Chondrocyte (in vitro differentiated cells): ENCODE data around the gene ZNF710. TPM values are rescaled to one million over a fixed set of nuclear protein-coding genes. Genes with fewer than 3 reads are reported as not detected.

Experiments
- DNase-seq: peaks from one replicate; pipeline ENCODE4 v3.0.0; 2021; ENCODE audit warnings: mixed read lengths, low spot score
- H3K27ac Mint-ChIP-seq: one replicate; pipeline ENCODE4 v1.8.0; 2021; ENCODE audit warnings: mild to moderate bottlenecking, moderate library complexity, mixed read lengths; ENCODE audit not compliant: unreplicated experiment
- H3K27me3 Mint-ChIP-seq: 2 replicates; pipeline ENCODE4 v1.8.0; 2021; ENCODE audit warnings: low read depth, mixed read lengths
- H3K36me3 Mint-ChIP-seq: 2 replicates; pipeline ENCODE4 v1.8.0; 2021; ENCODE audit warnings: low read depth, mixed read lengths
- H3K4me1 Mint-ChIP-seq: 2 replicates; pipeline ENCODE4 v1.8.0; 2021; ENCODE audit warnings: low read depth, mild to moderate bottlenecking, mixed read lengths
- H3K4me3 Mint-ChIP-seq: one replicate; pipeline ENCODE4 v1.8.0; 2021; ENCODE audit warnings: mild to moderate bottlenecking, moderate library complexity, mixed read lengths; ENCODE audit not compliant: unreplicated experiment
- H3K9me3 Mint-ChIP-seq: 2 replicates; pipeline ENCODE4 v1.8.0; 2021; ENCODE audit warnings: low read depth, mixed read lengths
- CTCF ChIP-seq: fragments of 200-600 bp; sonication (generic); IDR thresholded peaks from 2 replicates; pipeline ENCODE4 v1.5.0; 2021; ENCODE audit warnings: antibody characterized with exemption, mild to moderate bottlenecking, moderate library complexity
- total RNA-seq: library from RNA; stranded (reverse); gene quantifications from 3 replicates; pipeline ENCODE4 v1.2.1, GENCODE V29; 2021

ZNF710 gene
- total RNA-seq, 1 donor from 2014 or later, result 12.9 TPM

GRCh38 chr15:90055182-90055581 lies 54.1 kb downstream of the ZNF710 start:
- peaks cover 11% of the 10 kb centered on the region for H3K4me1 Mint-ChIP-seq
- TF ChIP-seq CTCF, result no peak
- no peaks in the 10 kb centered on the region for H3K9me3 Mint-ChIP-seq
- no peak overlapping the region for H3K4me3 Mint-ChIP-seq
- H3K27me3 Mint-ChIP-seq, result no peaks in the 10 kb centered on the region
- DNase-seq, result no peak
- H3K36me3 Mint-ChIP-seq, result no peaks in the 10 kb centered on the region
- no peak overlapping the region for H3K27ac Mint-ChIP-seq

GRCh38 chr15:90056529-90056928 lies 55.4 kb downstream of the ZNF710 start:
- Mint-ChIP-seq H3K4me1 (peaks cover 12% of the 10 kb centered on the region), H3K27ac (no peak overlapping the region), H3K9me3 (no peaks in the 10 kb centered on the region), H3K36me3 (no peaks in the 10 kb centered on the region), H3K4me3 (no peak overlapping the region), H3K27me3 (no peaks in the 10 kb centered on the region)
- DNase-seq, result no peak
- TF ChIP-seq CTCF, result no peak

- no peaks in the 10 kb centered on the region for H3K27me3 Mint-ChIP-seq
- peaks cover 23% of the 10 kb centered on the region for H3K4me1 Mint-ChIP-seq
- TF ChIP-seq CTCF, result no peak
- no peak overlapping the region for H3K4me3 Mint-ChIP-seq
- DNase-seq, result no peak
- no peaks in the 10 kb centered on the region for H3K9me3 Mint-ChIP-seq
- H3K36me3 Mint-ChIP-seq, result no peaks in the 10 kb centered on the region
- no peak overlapping the region for H3K27ac Mint-ChIP-seq
Observed at GRCh38 chr15:90058308-90058707, 57.2 kb downstream of the ZNF710 start.

- Mint-ChIP-seq H3K27me3 (no peaks in the 10 kb centered on the region), H3K36me3 (no peaks in the 10 kb centered on the region), H3K27ac (no peak overlapping the region), H3K9me3 (no peaks in the 10 kb centered on the region), H3K4me3 (no peak overlapping the region), H3K4me1 (peaks cover 27% of the 10 kb centered on the region)
- no peak for DNase-seq
- no peak for TF ChIP-seq CTCF
Observed at GRCh38 chr15:90058775-90059174, 57.7 kb downstream of the ZNF710 start.

GRCh38 chr15:90059208-90059985 lies 58.3 kb downstream of the ZNF710 start:
- DNase-seq, result no peak
- H3K27ac Mint-ChIP-seq, result no peak overlapping the region
- H3K4me1 Mint-ChIP-seq, result peaks cover 33% of the 10 kb centered on the region
- no peak overlapping the region for H3K4me3 Mint-ChIP-seq
- no peaks in the 10 kb centered on the region for H3K36me3 Mint-ChIP-seq
- H3K27me3 Mint-ChIP-seq, result no peaks in the 10 kb centered on the region
- H3K9me3 Mint-ChIP-seq, result no peaks in the 10 kb centered on the region
- TF ChIP-seq CTCF, result no peak
